GM12801 (cell line): ENCODE measurements around the gene CYP4F11.

Experiments
- CTCF ChIP-seq: IDR thresholded peaks from one replicate; pipeline ENCODE4 v1.5.1; 2011; ENCODE audit warnings: control low read depth; ENCODE audit not compliant: insufficient read length; ENCODE audit errors: extremely low read depth

Gene CYP4F11

GRCh38 chr19:15885167-15885566 is 49.2 kb downstream of the CYP4F11 start:
- no peak for TF ChIP-seq CTCF

DNA sequence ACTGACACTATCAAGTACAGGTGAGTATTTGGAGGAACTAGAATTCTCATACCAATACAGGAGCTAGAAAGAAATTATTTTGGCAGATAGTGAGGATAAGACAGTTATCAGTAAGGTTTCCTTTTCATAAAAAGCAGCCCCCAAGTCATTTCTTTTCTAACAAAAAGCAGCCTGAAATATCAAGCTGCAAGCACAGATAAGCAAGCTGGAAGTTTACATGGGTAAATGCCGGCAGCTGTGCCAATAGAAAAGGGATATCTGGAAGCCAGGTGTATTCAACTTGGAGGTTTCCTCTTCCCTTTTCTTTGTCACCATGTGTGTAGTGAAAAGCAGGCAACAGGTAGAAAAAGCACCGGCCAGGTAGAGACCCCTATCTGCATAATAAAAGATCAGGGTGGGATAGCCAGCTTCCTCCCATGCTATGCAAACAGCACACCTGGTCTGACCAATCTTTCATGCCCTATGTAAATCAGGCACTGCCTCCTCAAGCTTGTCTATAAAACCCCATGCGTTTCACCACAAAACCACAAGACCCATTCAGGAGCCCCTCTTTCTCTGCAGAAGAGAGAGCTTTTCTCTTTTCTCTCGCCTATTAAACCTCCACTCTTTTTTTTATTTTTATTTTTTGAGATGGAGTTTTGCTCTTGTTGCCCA is 59.4 kb downstream of the CYP4F11 start:
- TF ChIP-seq CTCF: no peak

DNA sequence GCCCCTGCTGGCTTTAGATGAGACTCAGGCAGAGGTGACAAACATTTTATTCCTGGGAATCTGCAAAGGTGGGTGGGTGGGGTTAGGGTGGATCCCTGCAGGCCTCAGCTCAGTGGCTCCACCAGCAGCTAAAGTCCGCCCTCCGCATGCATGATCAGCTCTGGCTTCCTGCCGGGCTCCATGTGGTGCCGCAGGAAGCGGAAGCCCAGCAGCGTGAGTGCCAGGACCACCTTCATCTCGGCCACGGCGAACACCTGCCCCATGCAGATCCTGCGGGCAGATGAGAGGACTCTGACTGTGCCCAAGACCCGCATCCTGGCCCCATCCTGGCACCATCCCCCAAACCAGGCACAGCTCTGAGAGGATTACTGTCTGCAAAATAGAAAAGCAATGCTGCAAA is 62.8 kb downstream of the CYP4F11 start:
- TF ChIP-seq CTCF: no peak

DNA sequence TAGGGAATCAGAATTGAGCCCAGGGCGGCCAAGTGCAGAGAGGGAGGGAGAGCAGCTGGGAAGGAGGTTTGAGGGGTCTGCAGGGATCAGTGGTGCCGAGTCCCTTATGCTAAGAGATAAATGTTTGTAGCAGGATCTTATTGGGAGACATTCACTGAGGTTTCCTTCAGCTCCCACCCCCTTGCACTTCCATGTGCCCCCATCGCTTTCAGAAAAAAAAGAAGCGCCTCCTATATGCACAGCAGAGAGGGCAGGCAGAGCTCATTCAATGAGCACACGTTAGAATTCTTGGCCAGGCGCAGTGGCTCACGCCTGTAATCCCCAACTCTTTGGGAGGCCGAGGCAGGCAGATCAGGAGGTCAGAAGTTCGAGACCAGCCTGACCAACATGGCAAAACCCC is 64.5 kb downstream of the CYP4F11 start:
- TF ChIP-seq CTCF: no peak

DNA sequence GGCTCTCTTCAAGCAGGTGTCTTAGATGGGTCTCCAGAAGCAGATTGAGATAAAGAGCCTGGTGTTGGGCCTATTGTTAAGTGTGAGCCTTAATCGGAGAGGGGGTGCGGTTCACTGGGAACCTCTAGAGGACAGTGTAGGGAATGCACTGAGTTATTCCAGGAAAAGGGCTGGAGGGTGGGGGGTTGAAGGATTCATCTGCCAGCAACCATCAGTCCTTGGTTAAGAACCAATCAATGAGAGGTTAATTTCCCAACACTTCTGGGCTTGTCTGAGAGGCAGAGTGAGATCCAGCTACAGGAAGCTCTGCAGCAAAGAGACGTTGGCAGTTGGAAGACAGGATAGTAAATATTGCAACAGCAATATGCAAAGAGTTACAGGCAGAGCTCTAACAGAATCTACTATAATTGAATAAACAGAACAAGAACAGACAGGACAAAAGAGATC is 65.2 kb downstream of the CYP4F11 start:
- TF ChIP-seq CTCF: no peak

DNA sequence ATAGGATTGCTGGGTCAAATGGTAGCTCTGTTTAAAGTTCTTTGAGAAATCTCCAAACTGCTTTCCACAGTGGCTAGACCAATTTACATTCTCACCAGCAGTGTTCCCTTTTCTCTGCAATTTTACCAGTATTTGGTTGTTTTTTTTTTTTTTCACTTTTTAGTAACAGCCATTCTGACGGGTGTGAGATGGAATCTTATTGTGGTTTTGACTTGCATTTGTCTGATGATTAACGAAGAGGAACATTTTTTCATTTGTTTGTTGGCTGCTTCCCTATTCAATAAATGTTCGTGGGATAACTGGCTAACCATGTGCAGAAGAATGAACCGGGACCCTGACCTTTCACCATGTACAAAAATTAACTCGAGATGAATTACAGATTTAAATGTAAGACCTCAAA is 67.7 kb downstream of the CYP4F11 start:
- TF ChIP-seq CTCF: no peak

DNA sequence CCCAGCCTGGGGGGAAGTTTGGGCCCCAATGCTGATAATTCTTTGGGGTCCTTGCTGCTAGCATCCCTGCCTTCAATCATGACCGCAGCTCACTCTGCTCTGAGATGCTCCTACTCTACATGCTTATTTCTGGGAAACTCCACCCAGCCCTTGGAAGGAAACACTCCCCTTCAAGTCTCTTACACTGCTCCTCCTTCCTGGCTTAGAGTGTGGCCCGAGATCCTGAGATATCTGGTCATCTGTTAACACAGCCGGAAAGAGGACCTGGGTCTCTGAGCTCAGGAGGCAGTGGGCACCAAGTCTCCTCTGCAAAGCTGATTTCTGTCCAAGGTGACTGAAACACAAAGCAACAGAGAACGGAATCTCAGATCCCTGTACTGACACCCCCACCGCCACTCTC is 69.5 kb downstream of the CYP4F11 start:
- no peak for TF ChIP-seq CTCF
